22Rv1 (cell line): ENCODE data around the gene CACNA1C.
A peak's percentile ranks its signal among the peaks of the same experiment; 100 is the strongest.

Experiments
- H3K27ac ChIP-seq: fragments of 450-650 bp; 2 replicates; pipeline ENCODE4 v1.5.1; 2017
- CTCF ChIP-seq: fragments of 450-650 bp; IDR thresholded peaks from 2 replicates; pipeline ENCODE4 v1.5.1; 2017; ENCODE audit warnings: mild to moderate bottlenecking
- ZFX ChIP-seq: fragments of 450-650 bp; IDR thresholded peaks from 2 replicates; pipeline ENCODE4 v1.6.1; 2017; ENCODE audit warnings: antibody characterized with exemption, borderline replicate concordance

The CACNA1C gene

GRCh38 chr12:2227360-2227759 is 174.6 kb downstream of the CACNA1C start:
- no peak for TF ChIP-seq CTCF
- TF ChIP-seq ZFX = no peak
- no peak overlapping the region for H3K27ac ChIP-seq

- TF ChIP-seq CTCF (no peak), ZFX (no peak)
- H3K27ac ChIP-seq = no peak overlapping the region
Observed at GRCh38 chr12:2228535-2228934, 175.7 kb downstream of the CACNA1C start.

GRCh38 chr12:2229661-2230539 is 177.1 kb downstream of the CACNA1C start:
- peak; percentile 25 for TF ChIP-seq CTCF
- no peak for TF ChIP-seq ZFX
- no peak overlapping the region for H3K27ac ChIP-seq

GRCh38 chr12:2231011-2231595 is 178.3 kb downstream of the CACNA1C start:
- TF ChIP-seq CTCF = no peak
- no peak for TF ChIP-seq ZFX
- no peak overlapping the region for H3K27ac ChIP-seq

GRCh38 chr12:2231956-2232355 is 179.2 kb downstream of the CACNA1C start:
- TF ChIP-seq CTCF (no peak), ZFX (no peak)

GRCh38 chr12:2233034-2233433 is 180.2 kb downstream of the CACNA1C start:
- H3K27ac ChIP-seq = no peak overlapping the region
- no peak for TF ChIP-seq ZFX

More at GRCh38 chr12:2231956-2232355, 179.2 kb downstream of the CACNA1C start:
- no peak overlapping the region for H3K27ac ChIP-seq

GRCh38 chr12:2234091-2234490 is 181.3 kb downstream of the CACNA1C start:
- TF ChIP-seq CTCF (no peak), ZFX (no peak)
- no peak overlapping the region for H3K27ac ChIP-seq
